Thoracic aorta (tissue), 2 donors: ENCODE results near the gene TRIM50. TPM values are rescaled to one million over a fixed set of nuclear protein-coding genes. Genes with fewer than 3 reads are reported as not detected.
"Not testable (repeated sequence)": the region's sequence is repeated elsewhere in the genome, so short reads cannot be mapped to it uniquely, and the experiment has no call there.

Experiments used
- ATAC-seq: fragments of 150-250 bp; one replicate; pipeline ENCODE4 v1.8.0; 2017; ENCODE audit warnings: low read depth; ENCODE audit not compliant: insufficient number of reproducible peaks, low FRiP score
- DNase-seq: peaks from one replicate; pipeline ENCODE4 v3.0.0-alpha.2; 2020; ENCODE audit warnings: low spot score
- H3K27ac ChIP-seq, 2 donors: fragments of 200-600 bp; sonication (generic); 1 replicate in 1 of 2; 2 replicates in 1 of 2; pipeline ENCODE4 v1.5.1; 2016; ENCODE audit warnings: mild to moderate bottlenecking in 2 of 2, moderate library complexity in 2 of 2
- H3K27me3 ChIP-seq: fragments of 200-600 bp; sonication (generic); replicated peaks from 2 replicates; pipeline ENCODE4 v1.6.0; 2016; ENCODE audit warnings: mild to moderate bottlenecking; ENCODE audit not compliant: insufficient read depth
- H3K36me3 ChIP-seq: fragments of 200-600 bp; sonication (generic); one replicate; pipeline ENCODE4 v1.5.1; 2016
- H3K4me1 ChIP-seq, 2 donors: fragments of 200-600 bp; sonication (generic); 1 replicate in 1 of 2; 2 replicates in 1 of 2; pipeline versions ENCODE4 v1.5.1 to v1.6.0; 2016; ENCODE audit warnings: low read depth in 2 of 2, mild to moderate bottlenecking in 1 of 2; ENCODE audit not compliant: control insufficient read depth in 1 of 2
- H3K4me3 ChIP-seq: fragments of 200-600 bp; sonication (generic); 2 replicates; pipeline ENCODE4 v1.5.1; 2016; ENCODE audit warnings: mild to moderate bottlenecking
- H3K9me3 ChIP-seq: fragments of 200-600 bp; sonication (generic); 2 replicates; pipeline ENCODE4 v1.5.1; 2016
- CTCF ChIP-seq: fragments of 200-600 bp; sonication (generic); IDR thresholded peaks from one replicate; pipeline ENCODE4 v1.5.1; 2019; ENCODE audit warnings: antibody characterized with exemption
- total RNA-seq, 2 donors: library from RNA; depleted of rRNA; stranded (reverse); fragments of >200 nt; gene quantifications; one replicate each; pipeline versions ENCODE4 v1.1.0 to v1.2.3, GENCODE V29; 2016

TRIM50 gene
- total RNA-seq: 1 to 10 TPM in 1 of 2 donors, not detected in 1; 1.5 TPM

- not testable (repeated sequence) for ATAC-seq, DNase-seq, H3K4me3 ChIP-seq, H3K27me3 ChIP-seq, H3K9me3 ChIP-seq, H3K36me3 ChIP-seq, H3K27ac ChIP-seq, H3K4me1 ChIP-seq
Measured at GRCh38 chr7:73327922-73328321, at the start of gene TRIM50, which contains the start of gene FKBP6. TRIM50 (minus strand) TSS chr7:73328082; CDS start chr7:73324787, 3,295 bp downstream. FKBP6 (plus strand) TSS chr7:73328161; CDS start chr7:73328429, 268 bp downstream.

DNA sequence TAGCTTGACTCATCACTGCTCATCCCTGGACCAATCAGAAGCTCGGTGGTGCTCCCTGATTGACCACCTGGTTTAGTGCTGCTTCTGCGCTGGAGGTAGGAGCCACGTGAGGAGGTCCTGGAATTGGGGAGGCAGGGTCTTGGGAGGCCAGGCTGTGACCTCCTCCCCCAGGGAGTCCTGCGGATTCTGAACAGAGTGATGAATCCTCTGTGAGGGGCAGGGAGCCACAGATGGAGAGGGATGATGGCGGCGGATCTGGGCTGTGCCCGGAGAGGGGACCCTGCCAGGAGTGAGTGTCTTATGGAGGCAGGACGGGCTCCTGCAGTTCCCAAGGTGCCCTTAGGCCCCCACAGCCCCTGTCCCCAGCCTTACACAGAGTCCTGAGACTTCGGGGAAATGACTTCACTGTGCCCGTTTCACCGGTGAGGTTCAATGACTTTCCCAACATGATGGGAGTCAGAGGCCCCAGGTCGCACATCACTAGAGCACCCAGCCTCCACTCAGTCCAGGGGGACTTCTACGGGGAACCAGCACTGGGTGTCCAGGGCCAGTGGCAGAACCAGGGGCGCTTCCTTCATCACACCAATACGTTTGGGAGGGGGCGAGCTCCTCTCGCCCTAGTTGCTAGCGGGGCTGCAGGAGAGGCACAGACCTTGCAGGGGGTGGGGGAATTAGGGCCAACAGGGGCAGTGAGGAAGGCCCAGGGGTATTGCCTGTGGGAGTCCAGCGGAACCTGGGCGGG lies 49.0 kb upstream of the TRIM50 start:
- no peak overlapping the region for H3K4me3 ChIP-seq
- H3K27ac ChIP-seq: no peak overlapping the region
- ATAC-seq (no peak), DNase-seq (no peak)
- H3K9me3 ChIP-seq: no peaks in the 10 kb centered on the region
- H3K36me3 ChIP-seq: no peaks in the 10 kb centered on the region
- TF ChIP-seq CTCF: no peak
- H3K4me1 ChIP-seq: peaks cover 0 to 3% of the 10 kb centered on the region in 2 donors
- H3K27me3 ChIP-seq: no peaks in the 10 kb centered on the region

- not testable (repeated sequence) for H3K9me3 ChIP-seq, H3K27ac ChIP-seq, ATAC-seq, H3K36me3 ChIP-seq, H3K4me3 ChIP-seq, H3K27me3 ChIP-seq, DNase-seq, H3K4me1 ChIP-seq
Measured at GRCh38 chr7:73376262-73376661, 48.4 kb upstream of the TRIM50 start.

- Histone ChIP-seq H3K27me3 (no peaks in the 10 kb centered on the region), H3K9me3 (no peaks in the 10 kb centered on the region), H3K4me1 (peaks cover 0 to 3% of the 10 kb centered on the region in 2 donors), H3K27ac (no peak overlapping the region), H3K36me3 (no peaks in the 10 kb centered on the region), H3K4me3 (no peak overlapping the region)
- TF ChIP-seq CTCF: no peak
- ATAC-seq (no peak), DNase-seq (no peak)
Measured at GRCh38 chr7:73373741-73374140, 45.9 kb upstream of the TRIM50 start.

DNA sequence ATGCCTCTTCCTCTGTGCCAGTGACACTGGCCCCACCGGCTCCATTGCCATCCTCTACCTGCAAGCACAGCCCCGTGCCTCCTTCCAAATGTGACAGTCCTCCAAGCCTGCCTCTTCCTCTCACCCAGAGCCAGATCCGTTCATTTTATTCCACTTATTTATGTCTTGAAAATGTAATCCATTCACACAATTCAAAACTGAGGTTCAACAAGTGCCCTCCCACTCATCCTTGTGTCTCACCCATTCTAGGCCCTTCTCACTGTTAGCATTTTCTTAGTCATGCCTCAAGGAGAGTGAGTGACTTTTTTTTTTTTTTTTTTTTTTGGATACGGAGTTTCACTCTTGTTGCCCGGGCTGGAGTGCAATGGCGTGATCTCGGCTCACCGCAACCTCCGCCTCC lies 41.7 kb upstream of the TRIM50 start:
- TF ChIP-seq CTCF: no peak
- no peak for ATAC-seq
- DNase-seq: no peak

DNA sequence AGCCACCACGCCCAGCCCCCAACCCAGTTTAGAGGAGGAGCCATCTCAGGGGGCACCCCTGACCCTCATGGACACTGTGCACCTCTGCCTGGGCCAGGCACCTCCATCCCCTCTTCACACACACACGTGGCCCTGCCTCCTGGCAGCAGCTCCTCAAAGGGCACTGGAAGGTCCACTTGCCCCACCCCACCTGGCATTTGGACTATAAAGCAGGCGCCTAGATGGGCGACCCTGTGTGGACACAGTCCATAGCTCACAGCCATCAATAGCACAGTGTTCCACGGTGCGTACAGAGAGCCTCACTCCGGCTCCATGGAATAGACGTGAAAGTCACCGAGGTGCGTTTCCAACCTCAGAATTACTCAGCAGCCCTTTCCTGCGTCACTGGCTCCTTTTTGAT lies 41.1 kb upstream of the TRIM50 start:
- Histone ChIP-seq H3K27me3 (no peaks in the 10 kb centered on the region), H3K9me3 (no peaks in the 10 kb centered on the region), H3K4me3 (no peak overlapping the region), H3K4me1 (no peaks in the 10 kb centered on the region), H3K36me3 (no peaks in the 10 kb centered on the region), H3K27ac (no peak overlapping the region)
- ATAC-seq (no peak), DNase-seq (no peak)
- no peak for TF ChIP-seq CTCF

More for the DNA sequence above, 41.7 kb upstream of the TRIM50 start:
- Histone ChIP-seq H3K4me3 (no peak overlapping the region), H3K36me3 (no peaks in the 10 kb centered on the region), H3K4me1 (no peaks in the 10 kb centered on the region), H3K9me3 (no peaks in the 10 kb centered on the region), H3K27me3 (no peaks in the 10 kb centered on the region), H3K27ac (no peak overlapping the region)
